Peyer's patch (tissue), 4 donors: ENCODE measurements around the gene PSMB5. TPM values are rescaled to one million over a fixed set of nuclear protein-coding genes. Genes with fewer than 3 reads are reported as not detected.

Experiments used
- DNase-seq, 3 donors: peaks; one replicate each; pipeline ENCODE4 v3.0.0-alpha.2; 2017 to 2019
- H3K27ac ChIP-seq, 4 donors: fragments of 200-600 bp; sonication (generic); one replicate each; pipeline ENCODE4 v1.5.1; 2016 to 2019
- H3K27me3 ChIP-seq, 2 donors: fragments of 200-600 bp; sonication (generic); one replicate each; pipeline ENCODE4 v1.5.1; 2019
- H3K36me3 ChIP-seq, 3 donors: fragments of 200-600 bp; sonication (generic); one replicate each; pipeline ENCODE4 v1.5.1; 2016 to 2019
- H3K4me1 ChIP-seq, 4 donors: fragments of 200-600 bp; sonication (generic); one replicate each; pipeline ENCODE4 v1.5.1; 2016 to 2019
- H3K4me3 ChIP-seq, 4 donors: fragments of 200-600 bp; sonication (generic); 1 replicate in 3 of 4; 2 replicates in 1 of 4; pipeline ENCODE4 v1.5.1; 2016 to 2019; ENCODE audit warnings: mild to moderate bottlenecking in 1 of 4
- H3K9me3 ChIP-seq, 4 donors: fragments of 200-600 bp; sonication (generic); one replicate each; pipeline ENCODE4 v1.5.1; 2016 to 2019; ENCODE audit warnings: mild to moderate bottlenecking in 1 of 4
- POLR2A ChIP-seq, 2 donors: fragments of 450-650 bp; IDR thresholded peaks; one replicate each; pipeline ENCODE4 v1.5.1; 2017; ENCODE audit warnings: antibody characterized with exemption in 2 of 2, mild to moderate bottlenecking in 2 of 2, moderate library complexity in 2 of 2
- total RNA-seq, 4 donors: library from RNA; depleted of rRNA; stranded (reverse); fragments of >200 nt; gene quantifications; one replicate each; pipeline ENCODE4 v1.1.0, GENCODE V29; 2016
- TF ChIP-seq, protein P1 (sequence below), 6 experiments: fragments of 450-650 bp in 4 of 6; fragments of 200-600 bp in 2 of 6; sonication (generic) in 1 of 6; IDR thresholded peaks; one replicate each; pipeline ENCODE4 v1.5.1; 2017 to 2019; ENCODE audit warnings: antibody characterized with exemption in 6 of 6, mild to moderate bottlenecking in 3 of 6, moderate library complexity in 1 of 6

Gene PSMB5
- total RNA-seq, 4 donors from 2014 or later, result 49.6 to 116 (median 68.8) TPM

GRCh38 chr14:22991852-22992251, 42.8 kb downstream of the PSMB5 start:
- Histone ChIP-seq H3K4me1 (no peaks in the 10 kb centered on the region), H3K27ac (no peak overlapping the region), H3K9me3 (no peaks in the 10 kb centered on the region), H3K36me3 (no peaks in the 10 kb centered on the region), H3K4me3 (no peak overlapping the region), H3K27me3 (no peaks in the 10 kb centered on the region)
- TF ChIP-seq POLR2A (IDR thresholded peaks at IDR 0.05), result no peak
- TF ChIP-seq, protein P1, sequence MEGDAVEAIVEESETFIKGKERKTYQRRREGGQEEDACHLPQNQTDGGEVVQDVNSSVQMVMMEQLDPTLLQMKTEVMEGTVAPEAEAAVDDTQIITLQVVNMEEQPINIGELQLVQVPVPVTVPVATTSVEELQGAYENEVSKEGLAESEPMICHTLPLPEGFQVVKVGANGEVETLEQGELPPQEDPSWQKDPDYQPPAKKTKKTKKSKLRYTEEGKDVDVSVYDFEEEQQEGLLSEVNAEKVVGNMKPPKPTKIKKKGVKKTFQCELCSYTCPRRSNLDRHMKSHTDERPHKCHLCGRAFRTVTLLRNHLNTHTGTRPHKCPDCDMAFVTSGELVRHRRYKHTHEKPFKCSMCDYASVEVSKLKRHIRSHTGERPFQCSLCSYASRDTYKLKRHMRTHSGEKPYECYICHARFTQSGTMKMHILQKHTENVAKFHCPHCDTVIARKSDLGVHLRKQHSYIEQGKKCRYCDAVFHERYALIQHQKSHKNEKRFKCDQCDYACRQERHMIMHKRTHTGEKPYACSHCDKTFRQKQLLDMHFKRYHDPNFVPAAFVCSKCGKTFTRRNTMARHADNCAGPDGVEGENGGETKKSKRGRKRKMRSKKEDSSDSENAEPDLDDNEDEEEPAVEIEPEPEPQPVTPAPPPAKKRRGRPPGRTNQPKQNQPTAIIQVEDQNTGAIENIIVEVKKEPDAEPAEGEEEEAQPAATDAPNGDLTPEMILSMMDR (IDR thresholded peaks at IDR 0.05), result no peak
- DNase-seq, result no peak

- H3K4me1 ChIP-seq, result peaks cover 0 to under 1% (median 0%) of the 10 kb centered on the region in 4 donors
- no peak overlapping the region for H3K27ac ChIP-seq
- peaks cover 0 to under 1% (median 0%) of the 10 kb centered on the region in 4 donors for H3K9me3 ChIP-seq
- no peak for TF ChIP-seq POLR2A (IDR thresholded peaks at IDR 0.05)
- TF ChIP-seq, protein P1 (IDR thresholded peaks at IDR 0.05), result no peak
- no peak for DNase-seq
- no peak overlapping the region for H3K4me3 ChIP-seq
- no peaks in the 10 kb centered on the region for H3K36me3 ChIP-seq
- no peaks in the 10 kb centered on the region for H3K27me3 ChIP-seq
Measured at GRCh38 chr14:22987291-22987690, 47.4 kb downstream of the PSMB5 start.

- peak; percentile 84 to 97 (median 92) for DNase-seq
- Histone ChIP-seq H3K27me3 (no peaks in the 10 kb centered on the region), H3K36me3 (no peaks in the 10 kb centered on the region), H3K27ac (no peak overlapping the region), H3K4me1 (peaks cover 0 to 8% (median 3%) of the 10 kb centered on the region in 4 donors), H3K9me3 (peaks cover 0 to 5% (median 0%) of the 10 kb centered on the region in 4 donors), H3K4me3 (no peak overlapping the region)
- TF ChIP-seq, protein P1 (IDR thresholded peaks at IDR 0.05), result peak; percentile 88 to 95 (median 94)
- TF ChIP-seq POLR2A (IDR thresholded peaks at IDR 0.05), result no peak
Measured at GRCh38 chr14:22986508-22987054, 48.1 kb downstream of the PSMB5 start.

DNA sequence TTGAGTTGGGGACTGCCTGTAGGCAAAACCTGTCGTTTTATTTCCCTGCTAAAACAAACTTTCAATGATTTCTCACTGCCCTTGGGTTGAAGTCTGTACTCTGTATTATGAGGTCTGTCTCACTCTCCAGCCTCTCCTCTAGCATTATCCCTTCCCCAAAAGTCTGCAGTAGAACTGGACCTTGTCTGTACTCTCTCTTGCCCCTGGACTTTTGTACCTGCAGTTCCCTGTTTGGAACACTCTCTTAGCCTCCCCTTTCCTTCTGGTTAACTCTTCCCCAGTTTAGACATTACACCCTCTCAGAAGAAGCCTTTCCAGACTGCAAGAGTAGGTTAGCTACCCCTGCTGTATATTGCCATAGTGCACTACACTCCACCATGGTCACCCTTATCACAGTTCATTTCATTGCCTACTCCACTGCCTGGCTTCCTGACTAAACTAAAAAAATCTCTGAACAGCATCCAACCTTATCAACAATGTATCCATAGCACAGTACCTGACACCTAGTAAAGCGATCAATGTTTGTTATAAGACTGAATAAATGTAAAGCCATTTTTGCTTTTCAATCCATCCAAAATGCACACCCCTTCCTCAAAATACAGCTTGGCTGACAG, 48.7 kb downstream of the PSMB5 start:
- no peak overlapping the region for H3K4me3 ChIP-seq
- H3K4me1 ChIP-seq, result peaks cover 0 to 14% (median 7%) of the 10 kb centered on the region in 4 donors
- no peak overlapping the region for H3K27ac ChIP-seq
- peaks cover 0 to 5% (median 0%) of the 10 kb centered on the region in 4 donors for H3K9me3 ChIP-seq
- no peaks in the 10 kb centered on the region for H3K27me3 ChIP-seq
- TF ChIP-seq, protein P1 (IDR thresholded peaks at IDR 0.05), result no peak
- TF ChIP-seq POLR2A (IDR thresholded peaks at IDR 0.05), result no peak
- DNase-seq, result no peak
- no peaks in the 10 kb centered on the region for H3K36me3 ChIP-seq

- TF ChIP-seq, protein P1 (IDR thresholded peaks at IDR 0.05), result no peak
- no peak for TF ChIP-seq POLR2A (IDR thresholded peaks at IDR 0.05)
- Histone ChIP-seq H3K4me1 (peaks cover 0 to 22% (median 15%) of the 10 kb centered on the region in 4 donors), H3K27me3 (no peaks in the 10 kb centered on the region), H3K4me3 (no peak overlapping the region), H3K36me3 (no peaks in the 10 kb centered on the region), H3K27ac (no peak overlapping the region), H3K9me3 (peaks cover 0 to 5% (median 0%) of the 10 kb centered on the region in 4 donors)
- DNase-seq, result no peak
Measured at GRCh38 chr14:22984959-22985658, 49.6 kb downstream of the PSMB5 start.
